ENCODE data around the gene HTT-AS.

Gene HTT-AS

DNA sequence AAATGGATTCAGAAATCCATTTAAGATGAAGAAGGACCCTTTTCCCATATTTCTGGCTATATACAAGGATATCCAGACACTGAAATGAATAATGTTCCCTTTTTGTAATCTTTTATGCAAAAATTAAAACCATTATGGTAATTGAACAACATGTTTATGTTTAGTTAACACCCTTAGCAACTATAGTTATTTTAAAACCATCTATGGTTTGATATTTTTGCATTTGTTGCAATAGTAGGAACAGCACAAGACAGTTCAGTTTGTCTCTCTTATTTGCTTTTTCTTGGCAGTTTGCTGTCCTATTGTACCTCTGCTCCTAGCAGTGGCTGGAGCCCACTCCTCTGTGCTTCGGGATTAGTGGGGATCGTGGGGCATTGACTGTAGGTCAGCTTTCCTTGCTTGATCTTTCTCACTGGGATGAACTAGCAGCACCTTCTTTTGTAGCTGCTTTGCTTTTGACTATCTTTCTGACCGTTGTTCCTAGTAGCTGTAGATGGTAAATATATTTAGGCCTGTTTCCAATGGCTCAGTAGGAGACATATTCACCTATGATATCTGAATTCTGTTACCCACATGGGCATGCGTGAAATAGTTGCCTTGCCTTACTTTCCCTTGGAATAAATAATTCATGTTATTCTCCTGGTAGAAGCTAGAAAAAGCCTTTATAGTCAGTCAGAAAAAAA is 12.9 kb upstream of the HTT-AS start:
- DNase-seq (ENCODE audit: low read depth), result no peak

DNA sequence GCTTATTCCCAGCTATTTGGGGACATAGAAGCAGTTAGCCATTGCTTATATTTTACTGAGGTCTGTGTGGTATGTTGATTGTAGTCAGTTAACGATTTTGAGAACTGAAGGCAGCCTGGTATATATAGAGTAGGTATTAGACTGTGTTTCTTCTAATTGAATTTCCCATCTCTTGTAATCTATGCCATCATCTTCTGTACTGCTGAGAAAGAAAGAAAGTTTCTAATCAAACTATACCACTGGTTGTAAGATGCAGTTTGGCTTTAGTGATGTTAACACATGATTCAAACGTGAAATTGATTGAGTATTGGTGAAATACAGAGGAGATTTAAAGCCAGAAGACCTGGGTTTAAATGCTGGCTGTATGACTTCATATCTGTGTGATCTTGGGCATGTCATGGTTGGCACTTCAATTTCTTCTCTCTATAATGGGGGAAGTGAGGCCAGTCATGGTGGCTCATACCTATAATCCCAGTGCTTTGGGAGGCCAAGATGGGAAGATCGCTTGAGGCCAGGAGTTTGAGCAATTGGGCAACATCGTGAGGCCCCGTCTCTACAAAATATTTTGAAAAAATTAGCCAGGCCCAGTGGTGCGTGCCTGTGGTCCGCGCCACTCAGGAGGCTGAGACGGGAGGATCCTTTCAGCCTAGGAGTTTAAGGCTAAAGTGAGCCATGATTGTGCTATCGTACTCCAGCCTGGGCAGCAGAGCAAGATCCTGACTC is 11.8 kb upstream of the HTT-AS start:
- DNase-seq (ENCODE audit: low read depth), result no peak

DNA sequence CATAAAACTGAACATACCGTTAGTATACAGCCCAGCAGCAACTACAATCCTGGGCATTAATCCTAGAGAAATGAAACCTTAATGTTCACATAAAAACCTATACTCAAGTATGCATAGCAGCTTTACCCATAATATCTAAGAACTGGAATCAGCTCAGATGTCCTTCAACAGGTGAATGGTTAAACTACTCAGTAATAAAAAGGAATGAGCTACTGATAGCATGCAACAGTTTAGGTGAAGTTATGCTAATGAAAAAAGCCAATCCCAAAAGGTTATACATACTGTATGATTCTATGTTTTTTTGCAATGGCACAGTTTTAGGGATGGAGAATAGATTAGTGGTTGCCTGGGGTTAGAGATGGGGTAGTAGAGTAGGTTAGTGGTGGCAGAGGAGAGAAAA is 9.4 kb upstream of the HTT-AS start:
- no peak for DNase-seq (ENCODE audit: low read depth)

DNA sequence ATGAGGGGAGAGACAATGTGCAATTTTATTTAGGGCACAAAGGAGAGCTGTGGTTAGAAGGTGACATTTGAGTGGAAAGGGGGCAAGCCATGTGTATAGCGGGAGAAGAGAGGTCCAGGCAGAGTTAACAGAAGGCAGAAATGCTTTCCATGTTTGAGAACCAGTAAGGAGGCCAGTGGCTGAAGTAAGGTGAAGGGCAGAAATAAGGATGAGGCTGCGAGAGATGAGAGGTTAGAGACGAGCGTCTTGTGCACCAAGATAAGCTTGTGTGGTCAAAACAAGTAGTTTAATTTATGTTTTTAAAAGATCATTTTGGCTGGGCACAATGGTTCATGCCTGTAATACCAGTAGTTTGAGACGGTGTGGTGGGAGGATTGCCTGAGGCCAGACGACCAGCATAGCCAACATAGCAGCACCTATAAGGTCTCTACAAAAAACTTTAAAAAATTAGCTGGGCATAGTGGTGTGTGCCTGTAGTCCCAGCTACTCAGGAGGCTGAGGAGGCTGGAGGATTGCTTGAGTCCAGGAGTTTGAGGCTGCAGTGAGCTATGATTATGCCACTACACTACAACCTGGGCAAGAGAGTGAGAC is 8.7 kb upstream of the HTT-AS start:
- no peak for DNase-seq (ENCODE audit: low read depth)

DNA sequence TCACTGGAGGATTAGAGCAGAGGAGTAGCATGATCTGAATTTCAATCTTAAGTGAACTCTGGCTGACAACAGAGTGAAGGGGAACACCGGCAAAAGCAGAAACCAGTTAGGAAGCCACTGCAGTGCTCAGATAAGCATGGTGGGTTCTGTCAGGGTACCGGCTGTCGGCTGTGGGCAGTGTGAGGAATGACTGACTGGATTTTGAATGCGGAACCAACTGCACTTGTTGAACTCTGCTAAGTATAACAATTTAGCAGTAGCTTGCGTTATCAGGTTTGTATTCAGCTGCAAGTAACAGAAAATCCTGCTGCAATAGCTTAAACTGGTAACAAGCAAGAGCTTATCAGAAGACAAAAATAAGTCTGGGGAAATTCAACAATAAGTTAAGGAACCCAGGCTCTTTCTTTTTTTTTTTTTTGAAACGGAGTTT is 5.4 kb upstream of the HTT-AS start:
- no peak for DNase-seq (ENCODE audit: low read depth)

DNA sequence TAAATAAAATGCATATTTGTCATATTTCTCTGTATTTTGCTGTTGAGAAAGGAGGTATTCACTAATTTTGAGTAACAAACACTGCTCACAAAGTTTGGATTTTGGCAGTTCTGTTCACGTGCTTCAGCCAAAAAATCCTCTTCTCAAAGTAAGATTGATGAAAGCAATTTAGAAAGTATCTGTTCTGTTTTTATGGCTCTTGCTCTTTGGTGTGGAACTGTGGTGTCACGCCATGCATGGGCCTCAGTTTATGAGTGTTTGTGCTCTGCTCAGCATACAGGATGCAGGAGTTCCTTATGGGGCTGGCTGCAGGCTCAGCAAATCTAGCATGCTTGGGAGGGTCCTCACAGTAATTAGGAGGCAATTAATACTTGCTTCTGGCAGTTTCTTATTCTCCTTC is 3.5 kb upstream of the HTT-AS start:
- no peak for DNase-seq (ENCODE audit: low read depth)

DNA sequence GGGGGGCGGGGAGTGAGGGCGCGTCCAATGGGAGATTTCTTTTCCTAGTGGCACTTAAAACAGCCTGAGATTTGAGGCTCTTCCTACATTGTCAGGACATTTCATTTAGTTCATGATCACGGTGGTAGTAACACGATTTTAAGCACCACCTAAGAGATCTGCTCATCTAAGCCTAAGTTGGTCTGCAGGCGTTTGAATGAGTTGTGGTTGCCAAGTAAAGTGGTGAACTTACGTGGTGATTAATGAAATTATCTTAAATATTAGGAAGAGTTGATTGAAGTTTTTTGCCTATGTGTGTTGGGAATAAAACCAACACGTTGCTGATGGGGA is 1.3 kb upstream of the HTT-AS start:
- no peak for DNase-seq (ENCODE audit: low read depth)

DNA sequence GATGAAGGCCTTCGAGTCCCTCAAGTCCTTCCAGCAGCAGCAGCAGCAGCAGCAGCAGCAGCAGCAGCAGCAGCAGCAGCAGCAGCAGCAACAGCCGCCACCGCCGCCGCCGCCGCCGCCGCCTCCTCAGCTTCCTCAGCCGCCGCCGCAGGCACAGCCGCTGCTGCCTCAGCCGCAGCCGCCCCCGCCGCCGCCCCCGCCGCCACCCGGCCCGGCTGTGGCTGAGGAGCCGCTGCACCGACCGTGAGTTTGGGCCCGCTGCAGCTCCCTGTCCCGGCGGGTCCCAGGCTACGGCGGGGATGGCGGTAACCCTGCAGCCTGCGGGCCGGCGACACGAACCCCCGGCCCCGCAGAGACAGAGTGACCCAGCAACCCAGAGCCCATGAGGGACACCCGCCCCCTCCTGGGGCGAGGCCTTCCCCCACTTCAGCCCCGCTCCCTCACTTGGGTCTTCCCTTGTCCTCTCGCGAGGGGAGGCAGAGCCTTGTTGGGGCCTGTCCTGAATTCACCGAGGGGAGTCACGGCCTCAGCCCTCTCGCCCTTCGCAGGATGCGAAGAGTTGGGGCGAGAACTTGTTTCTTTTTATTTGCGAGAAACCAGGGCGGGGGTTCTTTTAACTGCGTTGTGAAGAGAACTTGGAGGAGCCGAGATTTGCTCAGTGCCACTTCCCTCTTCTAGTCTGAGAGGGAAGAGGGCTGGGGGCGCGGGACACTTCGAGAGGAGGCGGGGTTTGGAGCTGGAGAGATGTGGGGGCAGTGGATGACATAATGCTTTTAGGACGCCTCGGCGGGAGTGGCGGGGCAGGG is 711 bp upstream of the HTT-AS start:
- DNase-seq (ENCODE audit: low read depth), result peak; percentile 14

DNA sequence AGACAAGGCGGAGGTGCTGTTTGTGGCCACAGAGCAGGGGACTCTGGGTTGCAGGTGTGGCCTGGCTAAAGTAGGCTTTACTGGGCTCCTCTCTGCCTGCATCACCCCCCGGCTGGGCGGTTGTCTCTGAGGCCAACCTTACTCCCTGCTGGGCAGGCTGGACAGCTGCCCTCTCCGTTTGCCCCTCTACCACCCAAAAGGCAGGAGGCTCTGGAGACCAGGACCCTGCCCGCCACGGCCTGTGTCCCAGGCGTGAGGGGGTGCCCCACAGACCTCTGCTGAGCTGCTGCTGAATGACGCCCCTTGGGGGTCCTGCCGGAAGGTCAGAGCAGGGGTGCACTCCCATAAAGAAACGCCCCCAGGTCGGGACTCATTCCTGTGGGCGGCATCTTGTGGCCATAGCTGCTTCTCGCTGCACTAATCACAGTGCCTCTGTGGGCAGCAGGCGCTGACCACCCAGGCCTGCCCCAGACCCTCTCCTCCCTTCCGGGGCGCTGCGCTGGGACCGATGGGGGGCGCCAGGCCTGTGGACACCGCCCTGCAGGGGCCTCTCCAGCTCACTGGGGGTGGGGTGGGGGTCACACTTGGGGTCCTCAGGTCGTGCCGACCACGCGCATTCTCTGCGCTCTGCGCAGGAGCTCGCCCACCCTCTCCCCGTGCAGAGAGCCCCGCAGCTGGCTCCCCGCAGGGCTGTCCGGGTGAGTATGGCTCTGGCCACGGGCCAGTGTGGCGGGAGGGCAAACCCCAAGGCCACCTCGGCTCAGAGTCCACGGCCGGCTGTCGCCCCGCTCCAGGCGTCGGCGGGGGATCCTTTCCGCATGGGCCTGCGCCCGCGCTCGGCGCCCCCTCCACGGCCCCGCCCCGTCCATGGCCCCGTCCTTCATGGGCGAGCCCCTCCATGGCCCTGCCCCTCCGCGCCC is 920 bp downstream of the HTT-AS start:
- DNase-seq (ENCODE audit: low read depth), result peak; percentile 13

DNA sequence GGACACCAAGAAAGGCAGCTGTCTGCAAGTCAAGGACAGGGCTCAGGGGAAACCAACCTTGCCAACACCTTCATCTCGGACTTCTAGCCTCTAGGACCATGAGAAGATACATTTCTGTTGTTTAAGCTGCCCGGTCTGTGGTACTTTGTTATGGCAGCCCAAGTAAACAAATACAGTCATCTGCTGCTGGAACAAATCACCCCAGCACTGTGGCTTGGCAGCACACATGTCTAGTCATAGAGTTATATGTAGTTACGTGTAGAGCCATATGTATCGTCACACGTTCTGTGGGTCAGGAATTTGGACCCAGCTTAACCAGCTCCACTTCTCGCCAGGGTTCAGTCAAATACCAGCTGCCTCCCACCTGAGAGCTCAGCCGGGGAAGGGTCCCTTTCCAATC is 2.5 kb downstream of the HTT-AS start:
- no peak for DNase-seq (ENCODE audit: low read depth)

DNA sequence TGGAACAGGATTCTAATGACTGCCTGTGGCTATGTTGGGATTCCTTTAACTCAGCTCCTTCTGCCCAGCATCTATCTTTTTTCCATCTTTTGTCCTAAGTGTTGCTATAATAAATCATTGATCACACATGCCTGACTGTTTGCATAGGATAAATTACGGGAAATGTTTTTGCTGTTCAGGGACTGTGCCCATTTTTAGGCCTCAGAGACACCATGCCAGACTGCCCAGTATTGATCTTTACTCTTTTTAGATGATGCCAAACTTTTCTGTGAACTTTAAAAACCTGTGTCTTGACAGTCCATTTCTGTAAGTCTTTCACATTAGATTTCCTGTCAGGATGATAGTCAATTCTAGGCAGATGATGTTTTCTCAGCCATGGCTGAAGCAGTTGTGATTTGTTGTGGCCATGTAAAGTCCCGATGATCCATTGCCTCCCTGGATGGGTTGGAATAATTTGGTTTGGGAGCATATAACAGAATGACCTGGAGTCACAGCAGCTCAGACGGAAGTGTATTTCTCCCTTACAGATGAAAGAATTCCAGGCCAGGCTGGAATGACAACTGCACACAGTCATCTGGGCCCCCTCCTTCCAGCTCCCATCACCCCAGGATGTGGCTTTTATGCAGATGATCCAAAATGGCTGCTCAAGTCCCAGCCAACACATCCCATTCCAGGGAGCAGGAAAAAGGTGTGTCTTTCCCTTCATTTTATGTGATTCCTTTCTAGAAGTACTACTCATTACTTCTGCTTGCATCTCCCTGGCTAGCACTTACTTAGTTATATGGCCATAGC is 3.4 kb downstream of the HTT-AS start:
- DNase-seq (ENCODE audit: low read depth), result no peak

DNA sequence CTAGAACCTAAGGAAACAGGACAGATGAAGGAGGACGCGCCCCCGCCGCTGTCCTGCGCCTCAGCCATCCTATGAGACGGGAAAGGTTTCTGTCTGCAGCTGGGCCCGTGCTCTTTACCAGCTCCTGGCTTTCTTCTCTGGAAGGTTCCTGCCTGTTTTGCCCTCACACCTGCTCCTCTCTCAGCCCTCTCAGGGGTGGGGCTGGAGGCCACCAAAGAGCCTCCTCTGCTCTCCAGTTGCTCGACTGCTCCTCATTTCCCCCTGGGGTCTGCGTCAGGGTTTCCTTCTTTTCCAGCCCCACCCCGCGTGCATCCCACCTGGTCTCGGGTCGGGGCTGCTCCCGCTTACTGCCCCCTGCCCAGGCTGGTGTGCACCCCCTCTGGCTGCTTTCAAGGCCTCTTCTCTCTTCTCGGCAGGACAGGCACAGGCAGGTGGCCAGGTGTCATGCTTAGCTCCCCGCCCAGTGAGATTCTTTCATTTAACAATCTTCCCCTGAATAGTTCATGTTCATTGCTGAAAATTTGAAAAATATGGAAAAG is 4.6 kb downstream of the HTT-AS start:
- no peak for DNase-seq (ENCODE audit: low read depth)

DNA sequence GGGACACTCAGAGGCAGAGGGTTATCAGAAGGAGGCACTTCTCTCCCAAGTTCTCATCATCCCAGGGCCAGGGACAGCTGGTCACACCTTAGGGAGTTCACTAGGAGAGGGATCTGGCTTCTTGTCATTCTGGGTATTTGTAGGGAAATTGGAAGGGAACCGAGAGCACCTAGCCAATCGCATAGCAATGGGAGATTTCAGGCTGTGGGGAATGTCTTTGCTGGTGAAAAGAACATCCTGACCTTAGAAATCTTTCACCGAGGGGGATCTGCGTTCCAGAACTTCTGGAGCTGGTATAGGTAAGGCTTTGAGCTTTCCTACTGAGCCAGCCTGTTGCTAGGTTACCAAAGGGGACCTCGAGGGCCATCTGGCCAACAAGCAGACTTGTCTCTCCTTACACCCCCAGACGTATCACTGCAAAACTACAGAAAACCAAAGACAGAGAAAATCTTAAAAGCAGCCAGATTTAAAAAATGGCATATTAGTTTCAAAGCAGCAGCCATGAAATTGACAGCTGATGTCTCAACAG is 6.8 kb downstream of the HTT-AS start:
- no peak for DNase-seq (ENCODE audit: low read depth)

DNA sequence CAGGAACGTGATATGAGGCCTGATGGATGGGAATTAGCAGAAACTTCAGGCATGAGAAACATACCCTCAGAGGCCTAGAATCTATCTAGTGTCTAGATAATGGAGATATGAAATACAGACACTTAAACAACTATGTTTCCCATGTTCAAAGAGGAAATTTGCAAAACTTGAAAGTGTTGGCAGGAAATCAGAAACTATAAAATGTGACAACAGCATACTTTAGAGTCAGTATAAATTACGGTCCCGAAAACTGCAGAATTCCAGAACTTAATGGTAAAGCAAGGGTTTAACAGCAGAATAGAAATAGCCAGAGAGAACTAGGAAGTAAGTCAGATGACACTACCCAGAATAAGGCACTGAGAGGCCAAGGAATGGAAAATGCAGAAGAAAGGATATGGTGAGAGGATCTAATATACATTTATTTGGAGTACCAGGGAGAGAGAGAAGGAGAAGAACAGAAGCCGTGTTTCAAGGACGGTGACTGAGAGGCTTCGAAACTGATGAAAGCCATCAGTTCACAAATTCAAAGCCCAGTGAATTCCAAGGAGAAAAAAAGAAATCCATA is 7.4 kb downstream of the HTT-AS start:
- DNase-seq (ENCODE audit: low read depth), result no peak

DNA sequence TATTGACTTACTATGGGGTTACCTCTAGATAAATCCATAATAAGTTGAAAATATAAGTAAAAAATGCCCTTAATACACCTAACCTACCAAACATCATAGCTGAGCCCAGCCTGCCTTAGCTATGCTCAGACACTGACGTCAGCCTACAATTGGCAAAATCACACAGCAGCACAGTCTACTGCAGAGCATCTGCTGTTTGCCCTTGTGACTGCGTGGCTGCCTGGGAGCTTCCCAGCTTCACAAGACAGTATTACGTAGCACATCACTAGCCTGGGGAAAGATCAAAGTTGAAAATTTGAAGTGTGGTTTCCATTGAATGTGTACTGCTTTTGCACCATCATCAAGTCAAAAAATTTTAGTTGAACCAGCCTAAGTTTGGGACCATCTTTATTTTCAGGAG is 8.8 kb downstream of the HTT-AS start:
- DNase-seq (ENCODE audit: low read depth), result no peak

DNA sequence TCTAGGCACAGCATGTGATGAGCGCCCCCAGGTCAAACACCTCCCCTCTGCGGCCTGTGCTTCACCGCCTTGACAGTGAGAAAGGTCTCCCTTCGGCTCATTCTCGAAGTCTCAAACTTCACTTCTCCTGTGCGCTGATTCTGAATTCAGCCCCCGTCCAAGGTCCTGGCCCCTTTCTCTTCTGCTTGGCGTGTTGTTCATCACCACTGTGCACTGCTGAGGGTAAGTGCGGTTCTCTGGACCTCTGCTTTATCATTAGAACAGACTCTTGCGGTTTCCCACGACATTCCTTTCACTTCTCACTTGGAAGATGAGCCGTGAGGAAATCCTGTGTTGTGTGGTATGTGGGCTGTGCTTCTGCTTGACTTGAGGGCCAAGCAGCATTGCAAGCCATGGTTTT is 11.9 kb downstream of the HTT-AS start:
- no peak for DNase-seq (ENCODE audit: low read depth)

DNA sequence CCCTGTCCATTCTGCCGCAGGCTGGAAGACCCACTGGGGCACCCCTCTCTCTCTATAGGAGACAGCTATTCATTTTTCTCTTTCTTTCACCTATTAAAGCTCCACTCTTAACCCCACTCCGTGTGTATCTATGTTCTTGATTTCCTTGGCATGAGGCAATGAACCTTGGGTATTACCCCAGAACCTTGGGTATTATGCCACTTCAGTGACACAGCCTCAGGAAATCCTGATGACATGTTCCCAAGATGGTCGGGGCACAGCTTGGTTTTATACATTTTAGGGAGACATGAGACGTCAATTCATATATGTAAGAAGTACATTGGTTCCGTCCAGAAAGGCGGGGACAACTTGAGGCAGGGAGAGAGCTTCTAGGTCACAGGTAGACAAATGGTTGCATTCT is 13.4 kb downstream of the HTT-AS start:
- DNase-seq (ENCODE audit: low read depth), result no peak

DNA sequence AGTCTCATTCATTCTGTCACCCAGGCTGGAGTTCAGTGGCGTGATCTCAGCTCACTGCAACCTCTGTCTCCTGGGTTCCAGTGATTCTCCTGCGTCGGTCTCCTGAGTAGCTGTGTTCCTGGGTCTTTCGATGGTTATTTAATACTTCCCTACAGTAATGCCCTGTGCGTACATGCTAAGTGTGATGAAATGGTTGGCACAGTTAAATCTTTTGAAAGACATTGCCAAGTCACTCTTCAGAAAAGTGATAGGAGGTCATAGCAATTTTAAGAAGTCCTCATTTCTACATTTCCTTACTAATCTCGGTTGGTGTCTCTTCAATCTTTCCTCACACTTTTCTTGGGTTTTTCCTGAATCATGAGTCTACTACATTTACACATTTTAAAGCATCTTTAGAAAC is 14.4 kb downstream of the HTT-AS start:
- DNase-seq (ENCODE audit: low read depth), result no peak

DNA sequence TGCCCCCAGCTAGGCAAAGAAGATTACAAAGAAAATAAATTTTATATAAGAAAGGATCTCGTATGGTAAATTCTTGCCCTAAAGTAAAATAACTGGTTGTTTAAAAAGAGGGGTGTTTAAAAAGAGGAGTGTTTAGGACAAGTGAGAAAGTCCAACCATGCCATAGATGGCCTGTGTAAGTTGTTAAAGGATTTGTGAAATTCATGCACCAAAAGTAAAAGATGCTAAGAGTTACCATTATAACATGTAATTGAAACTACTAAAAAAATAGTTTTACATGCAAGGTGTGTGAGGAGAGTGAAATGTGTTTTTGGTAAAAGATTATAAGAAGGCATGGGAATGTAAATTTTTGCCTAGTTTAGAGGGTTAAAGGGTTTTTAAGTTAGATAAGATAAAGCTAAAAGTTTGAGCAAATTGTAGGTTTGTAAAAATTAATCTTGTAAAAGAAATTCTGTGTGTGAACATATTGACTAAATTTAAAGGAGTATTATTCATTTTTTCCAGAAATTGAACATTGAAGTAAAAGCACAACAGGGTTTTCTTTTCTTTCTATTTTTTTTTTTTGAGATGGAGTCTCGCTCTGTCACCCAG is 20.1 kb downstream of the HTT-AS start:
- no peak for DNase-seq (ENCODE audit: low read depth)

Data from T follicular helper cell (primary cell).